GM21717 (cell line): ENCODE data around the gene ZNF350.
"Not testable (repeated sequence)": the region's sequence is repeated elsewhere in the genome, so short reads cannot be mapped to it uniquely, and the experiment has no call there.

Experiments used
- ATAC-seq: cut with Tn5 transposase; IDR thresholded peaks from one replicate; pipeline ENCODE4 v1.9.1; 2021; ENCODE audit warnings: mild to moderate bottlenecking, moderate library complexity; ENCODE audit not compliant: unreplicated experiment

Gene ZNF350

DNA sequence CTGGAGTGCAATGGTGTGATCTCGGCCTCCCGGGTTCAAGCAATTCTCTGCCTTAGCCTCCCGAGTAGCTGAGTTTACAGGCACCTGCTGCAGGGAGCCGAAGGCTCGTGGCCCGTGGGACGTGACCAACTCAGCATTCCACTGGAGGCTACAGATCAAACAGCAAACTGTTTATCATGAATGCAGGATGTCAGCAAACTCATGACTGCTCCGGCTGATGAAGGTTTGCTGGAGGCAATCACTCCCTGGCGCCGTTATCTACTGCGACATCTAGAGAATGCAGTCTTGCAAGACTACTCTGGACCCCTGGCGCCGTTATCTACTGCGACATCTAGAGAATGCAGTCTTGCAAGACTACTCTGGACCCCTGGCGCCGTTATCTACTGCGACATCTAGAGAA lies 10.9 kb downstream of the ZNF350 start:
- ATAC-seq = not testable (repeated sequence)

- no peak for ATAC-seq
These were observed 15.0 kb downstream of the ZNF350 start for GRCh38 chr19:51971624-51972023.

DNA sequence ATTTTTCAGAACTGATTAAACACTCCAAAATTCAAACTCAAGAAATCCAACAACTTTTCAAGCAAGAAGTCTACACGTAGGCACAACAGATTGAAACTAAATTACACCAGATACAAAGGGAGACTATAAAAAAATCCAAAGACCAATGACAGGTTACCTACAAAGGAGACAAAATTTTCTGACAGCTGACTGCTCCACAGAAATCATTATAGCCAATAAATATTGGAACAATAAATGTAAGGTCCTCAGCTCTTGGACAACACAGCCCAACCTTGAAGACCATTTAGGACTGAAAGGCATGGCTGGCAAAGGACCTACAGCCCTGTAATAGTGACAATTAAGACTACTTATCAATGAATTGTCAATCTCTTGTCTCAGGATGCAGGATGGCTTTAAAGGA lies 15.9 kb downstream of the ZNF350 start:
- no peak for ATAC-seq

DNA sequence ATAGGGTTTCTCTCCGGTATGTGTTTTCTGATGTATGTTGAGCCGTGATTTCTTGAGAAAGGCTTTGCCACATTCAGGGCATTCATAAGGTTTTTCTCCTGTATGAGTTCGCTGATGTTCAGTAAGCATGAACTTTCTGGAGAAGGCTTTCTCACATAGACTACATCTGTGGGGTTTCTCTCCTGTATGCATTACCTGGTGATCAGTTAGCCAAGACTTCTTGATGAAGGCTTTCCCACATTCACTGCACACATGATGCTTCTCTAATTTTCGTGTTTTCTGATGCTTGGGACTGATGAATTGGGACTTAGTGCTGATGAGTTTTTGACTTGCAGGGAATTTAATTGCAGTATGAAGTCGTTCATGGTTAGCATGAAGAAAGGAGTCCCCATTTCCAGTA lies 21.1 kb downstream of the ZNF350 start:
- no peak for ATAC-seq

DNA sequence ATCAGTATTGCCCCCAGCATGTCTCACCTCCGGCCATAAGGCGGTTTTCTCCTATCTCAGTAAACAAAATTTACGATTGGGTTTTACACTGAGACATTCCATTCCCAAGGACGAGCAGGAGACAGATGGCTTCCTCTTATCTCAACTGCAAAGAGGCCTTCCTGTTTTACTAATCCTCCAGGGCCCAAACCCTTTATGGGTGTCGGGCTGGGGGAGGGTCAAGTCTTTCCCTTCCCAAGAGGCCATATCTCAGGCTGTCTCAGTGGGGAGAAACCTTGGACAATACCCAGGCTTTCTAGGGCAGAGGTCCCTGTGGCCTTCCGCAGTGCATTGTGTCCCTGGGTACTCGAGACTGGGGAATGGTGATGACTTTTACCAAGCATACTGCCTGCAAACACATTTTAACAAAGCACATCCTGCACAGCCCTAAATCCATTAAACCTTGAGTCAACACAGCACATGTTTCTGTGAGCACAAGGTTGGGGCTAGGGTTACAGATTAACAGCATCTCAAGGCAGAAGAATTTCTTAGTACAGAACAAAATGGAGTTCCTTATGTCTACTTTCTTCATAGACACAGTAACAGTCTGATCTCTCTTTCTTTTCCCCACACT lies 25.9 kb downstream of the ZNF350 start:
- not testable (repeated sequence) for ATAC-seq

DNA sequence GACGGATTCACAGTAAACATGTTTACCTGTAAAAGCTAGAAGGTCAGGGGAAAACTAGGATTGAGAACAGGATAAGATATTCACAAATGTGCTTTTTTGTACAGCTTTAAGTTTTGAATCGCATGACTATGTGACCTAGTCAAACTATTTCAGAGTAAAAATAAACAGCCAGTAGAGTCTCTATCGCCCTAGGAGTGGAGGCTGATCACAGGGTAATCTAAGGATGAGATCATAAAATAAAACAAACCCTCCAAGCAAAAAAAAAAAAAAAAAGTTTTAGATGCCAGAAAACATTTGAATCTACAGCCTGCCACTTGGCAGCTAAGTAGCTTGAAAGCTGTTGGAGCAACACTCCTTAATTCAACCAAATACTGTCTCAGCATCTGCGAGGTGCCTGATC lies 26.8 kb downstream of the ZNF350 start:
- no peak for ATAC-seq

DNA sequence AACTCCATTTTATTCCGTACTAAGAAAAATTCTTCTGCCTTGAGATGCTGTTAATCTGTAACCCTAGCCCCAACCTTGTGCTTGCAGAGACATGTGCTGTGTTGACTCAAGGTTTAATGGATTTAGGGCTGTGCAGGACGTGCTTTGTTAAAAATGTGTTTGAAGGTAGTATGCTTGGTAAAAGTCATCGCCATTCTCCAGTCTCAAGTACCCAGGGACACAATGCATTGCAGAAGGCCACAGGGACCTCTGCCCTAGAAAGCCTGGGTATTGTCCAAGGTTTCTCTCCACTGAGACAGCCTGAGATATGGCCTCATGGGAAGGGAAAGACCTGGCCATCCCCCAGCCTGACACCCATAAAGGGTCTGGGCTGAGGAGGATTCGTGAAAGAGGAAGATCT lies 28.8 kb downstream of the ZNF350 start:
- ATAC-seq = not testable (repeated sequence)

DNA sequence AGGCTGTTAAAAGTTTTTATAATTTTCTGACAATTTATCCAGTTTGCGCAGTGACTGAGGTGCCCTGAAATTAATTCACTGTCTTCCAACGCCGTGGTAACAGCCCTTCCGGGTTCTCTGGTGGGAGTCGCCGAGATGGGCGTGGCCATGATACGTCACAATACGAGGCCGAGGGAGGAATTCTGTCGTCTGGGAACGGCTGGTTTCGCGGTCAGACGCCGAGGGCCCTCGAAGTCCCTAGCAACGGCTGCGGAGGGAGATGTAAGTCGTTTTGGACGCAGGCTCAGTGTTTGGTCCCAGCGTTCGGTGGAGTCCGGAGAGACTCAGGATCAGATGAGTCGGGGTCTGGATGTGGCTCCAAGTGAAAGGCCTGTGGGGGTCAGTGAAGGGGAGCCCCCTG lies 37.7 kb downstream of the ZNF350 start:
- ATAC-seq = no peak

GRCh38 chr19:51946602-51947001 lies 40.0 kb downstream of the ZNF350 start:
- ATAC-seq = no peak

- ATAC-seq = no peak
These were observed 41.7 kb downstream of the ZNF350 start for GRCh38 chr19:51944798-51945552.

DNA sequence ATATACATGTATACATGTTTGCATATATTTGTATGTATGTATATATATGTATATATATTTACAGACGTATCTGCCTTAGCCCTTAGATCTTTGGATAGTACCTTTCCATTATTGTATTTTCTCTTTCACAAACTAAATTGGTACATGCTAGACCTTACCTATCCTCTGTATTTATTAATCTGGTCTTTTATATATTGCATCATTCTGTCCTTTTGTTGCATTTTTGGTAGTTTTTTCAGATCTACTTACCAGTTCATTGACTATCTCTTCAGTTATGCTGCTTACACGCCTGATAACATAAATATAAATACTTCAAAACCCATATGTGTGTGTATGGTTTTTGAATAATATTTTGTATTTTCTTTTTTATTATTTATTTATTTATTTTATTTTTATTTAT lies 47.7 kb downstream of the ZNF350 start:
- no peak for ATAC-seq

- ATAC-seq = no peak
These were observed 54.7 kb downstream of the ZNF350 start for GRCh38 chr19:51931921-51932320.

DNA sequence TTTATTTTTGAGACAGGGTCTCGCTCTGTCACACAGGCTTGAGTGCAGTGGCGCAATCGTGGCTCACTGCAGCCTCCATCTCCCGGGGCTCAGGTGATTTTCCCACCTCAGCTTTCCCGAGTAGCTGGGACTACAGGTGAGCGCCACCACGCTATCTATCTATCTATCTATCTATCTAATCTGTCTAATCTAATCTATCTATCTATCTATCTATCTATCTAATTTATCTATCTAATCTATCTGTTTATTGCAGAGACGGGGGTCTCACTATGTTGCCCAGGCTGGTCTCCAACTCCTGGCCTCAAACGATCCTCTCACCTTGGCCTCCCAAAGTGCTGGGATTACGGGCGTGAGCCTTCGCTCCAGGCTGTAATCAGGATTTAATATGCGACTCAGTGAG lies 58.8 kb downstream of the ZNF350 start:
- ATAC-seq = no peak

DNA sequence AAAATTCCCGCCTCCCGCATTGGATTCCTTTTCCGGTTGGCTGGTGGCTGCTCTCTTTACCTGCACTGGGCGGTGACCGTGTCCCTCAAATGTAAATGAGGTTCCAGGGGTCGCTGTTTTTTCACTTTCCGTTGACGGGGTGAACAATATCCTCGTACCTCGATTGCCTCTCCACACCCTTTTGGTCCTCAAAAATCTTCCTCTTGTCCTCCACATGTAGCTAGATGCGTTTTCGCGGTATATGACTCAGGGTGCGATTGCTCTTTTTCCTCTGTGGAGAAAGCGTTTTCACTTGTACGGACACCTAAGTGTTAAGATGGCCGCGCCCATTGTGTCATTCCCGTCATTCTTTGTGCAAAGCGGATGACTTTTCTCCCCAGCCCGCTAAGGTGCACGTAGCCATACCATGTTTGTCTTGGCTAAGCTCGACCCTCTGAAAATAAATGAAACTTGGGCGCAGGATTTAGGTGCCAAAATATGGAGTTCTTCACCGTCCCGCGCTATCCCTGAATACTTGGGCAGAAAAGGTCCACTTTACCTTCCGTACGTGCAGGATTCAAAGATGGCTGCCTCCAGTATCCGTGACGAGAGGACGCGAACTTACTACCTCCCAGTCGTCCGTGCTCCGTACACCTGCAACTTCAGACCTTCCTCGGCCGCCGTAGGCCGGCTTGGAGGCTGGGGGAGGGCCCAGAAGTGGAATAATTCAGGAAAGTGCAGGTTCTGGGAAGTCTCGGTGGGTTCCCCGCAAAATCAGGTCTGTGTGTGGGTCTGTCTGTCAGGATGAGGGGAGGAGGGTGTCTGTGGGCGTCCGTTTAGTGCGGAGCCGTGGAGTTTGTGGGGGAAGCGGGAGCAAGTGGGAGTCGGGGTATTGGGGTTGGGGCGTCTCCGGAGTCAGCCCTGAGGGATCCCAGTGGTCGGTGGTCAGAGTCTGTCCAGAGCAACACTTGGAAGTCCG lies 59.6 kb downstream of the ZNF350 start, which contains the start of gene ZNF613:
TSS of gene ZNF613 (plus strand) at position 689 of the 958 bp plus-strand sequence. CDS start 8,749 bp downstream, outside the sequence.
- peak; percentile 88 for ATAC-seq

DNA sequence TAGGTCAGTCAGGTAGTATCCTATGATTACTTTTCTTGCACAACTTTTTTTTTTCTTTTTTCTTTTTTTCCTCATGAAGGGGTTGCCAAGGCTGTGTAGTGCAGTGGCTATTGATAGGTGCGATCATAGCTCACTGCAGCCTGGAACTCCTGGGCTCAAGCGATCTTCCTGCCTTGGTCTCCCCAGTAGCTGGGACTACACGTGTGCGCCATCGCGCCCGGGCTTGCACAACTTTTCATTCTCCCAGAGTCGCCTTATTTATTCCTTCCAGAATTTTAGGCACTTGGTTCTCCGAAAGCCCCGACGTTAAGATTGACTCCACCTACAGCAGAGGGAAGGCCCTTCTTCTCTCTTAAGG lies 60.2 kb downstream of the ZNF350 start:
- ATAC-seq = no peak

DNA sequence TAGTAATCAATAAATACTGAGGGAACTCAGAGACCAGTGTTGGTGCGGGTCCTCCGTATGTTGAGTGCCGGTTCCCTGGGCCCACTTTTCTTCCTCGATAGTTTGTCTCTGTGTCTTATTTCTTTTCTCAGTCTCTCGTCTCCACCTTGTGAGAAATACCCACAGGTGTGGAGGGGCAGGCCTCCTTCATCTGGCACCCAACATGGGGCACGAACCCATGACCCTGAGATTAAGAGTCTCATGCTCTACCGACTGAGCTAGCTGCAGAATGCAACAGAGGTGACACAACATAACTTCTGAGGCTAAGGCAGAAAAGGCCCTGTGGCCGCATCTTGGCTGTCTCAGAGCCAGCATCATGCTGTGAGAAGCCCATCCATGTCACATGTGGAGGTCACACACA lies 64.7 kb downstream of the ZNF350 start:
- no peak for ATAC-seq

- ATAC-seq = no peak
These were observed 67.0 kb downstream of the ZNF350 start for GRCh38 chr19:51919606-51920005.

DNA sequence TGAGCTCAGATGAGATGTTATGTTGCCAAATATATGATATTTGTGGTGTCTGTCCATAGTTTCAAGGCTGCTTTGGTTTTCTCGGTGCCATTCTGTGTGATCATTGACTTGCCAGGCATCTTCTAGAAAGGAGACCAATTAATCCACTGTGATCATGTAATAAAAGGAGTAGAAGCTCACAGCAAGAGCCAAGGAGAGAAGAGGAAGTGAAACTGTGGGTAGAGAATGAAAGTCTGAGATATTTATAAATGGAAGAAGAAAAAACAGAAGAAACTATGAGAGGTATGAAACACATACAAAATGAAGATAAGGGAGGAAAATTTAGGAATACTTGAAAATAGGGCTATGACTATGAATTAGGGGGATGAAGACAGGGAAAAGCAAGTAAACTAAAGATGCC lies 70.5 kb downstream of the ZNF350 start:
- no peak for ATAC-seq

DNA sequence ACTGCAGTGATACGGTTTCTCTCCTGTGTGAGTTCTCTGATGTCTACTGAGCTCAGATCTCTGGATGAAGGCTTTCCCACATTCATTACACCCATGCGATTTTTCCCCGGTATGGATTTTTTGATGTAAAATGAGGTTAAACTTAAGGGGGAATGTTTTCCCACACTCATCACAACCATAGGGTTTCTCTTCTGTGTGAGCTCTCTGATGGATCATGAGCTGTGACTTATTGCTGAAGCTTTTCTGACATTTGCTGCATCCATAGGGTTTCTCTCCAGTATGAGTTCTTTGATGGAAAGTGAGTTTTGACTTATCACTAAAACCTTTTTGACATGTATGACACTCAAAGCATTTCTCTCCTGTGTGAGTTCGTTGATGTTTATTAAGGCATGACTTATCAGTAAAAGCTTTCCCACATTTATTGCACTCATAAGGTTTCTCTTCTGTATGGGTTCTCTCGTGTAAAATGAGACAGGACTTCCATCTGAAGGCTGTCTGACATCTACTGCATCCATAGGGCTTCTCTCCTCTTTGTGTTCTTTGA lies 71.2 kb downstream of the ZNF350 start:
- ATAC-seq = no peak
